HPDE6-E6E7 (cell line): ENCODE data around the gene NAALADL1.

Experiments
- DNase-seq: peaks from one replicate; pipeline ENCODE4 v3.0.0; 2011; ENCODE audit warnings: missing footprints; ENCODE audit errors: extremely low spot score

NAALADL1 gene

GRCh38 chr11:65058419-65059054, at the start of gene NAALADL1:
Gene NAALADL1 (minus strand): TSS chr11:65058553. CDS start chr11:65058521, 32 bp downstream.
- DNase-seq, result no peak

GRCh38 chr11:65107751-65108468, 49.6 kb upstream of the NAALADL1 start:
- DNase-seq, result no peak

GRCh38 chr11:65107078-65107477, 48.7 kb upstream of the NAALADL1 start:
- no peak for DNase-seq

GRCh38 chr11:65104628-65105027, 46.3 kb upstream of the NAALADL1 start:
- no peak for DNase-seq

- no peak for DNase-seq
Observed at GRCh38 chr11:65103476-65103875, 45.1 kb upstream of the NAALADL1 start.

- DNase-seq, result no peak
Observed at GRCh38 chr11:65102142-65103095, 44.1 kb upstream of the NAALADL1 start.

- DNase-seq, result no peak
Observed at GRCh38 chr11:65100674-65101350, 42.5 kb upstream of the NAALADL1 start.

GRCh38 chr11:65096926-65097325, 38.6 kb upstream of the NAALADL1 start:
- no peak for DNase-seq

- peak; percentile 96 for DNase-seq
Observed at GRCh38 chr11:65095974-65096806, 37.8 kb upstream of the NAALADL1 start, which contains the start of gene VPS51. Gene VPS51 (plus strand): TSS chr11:65096214. CDS start chr11:65096251, 37 bp downstream.

GRCh38 chr11:65095427-65095826, 37.1 kb upstream of the NAALADL1 start:
- DNase-seq, result no peak

GRCh38 chr11:65090628-65091027, 32.3 kb upstream of the NAALADL1 start:
- DNase-seq, result no peak

GRCh38 chr11:65089621-65090020, 31.3 kb upstream of the NAALADL1 start:
- no peak for DNase-seq

- DNase-seq, result no peak
Observed at GRCh38 chr11:65087827-65088226, 29.5 kb upstream of the NAALADL1 start.

GRCh38 chr11:65087216-65087615, 28.9 kb upstream of the NAALADL1 start:
- no peak for DNase-seq

- DNase-seq, result no peak
Observed at GRCh38 chr11:65086809-65087208, 28.5 kb upstream of the NAALADL1 start.

GRCh38 chr11:65085446-65085845, 27.1 kb upstream of the NAALADL1 start:
- DNase-seq, result no peak

GRCh38 chr11:65084598-65085375, 26.4 kb upstream of the NAALADL1 start:
- DNase-seq, result no peak

- DNase-seq, result peak; percentile 98
Observed at GRCh38 chr11:65083834-65084597, 25.7 kb upstream of the NAALADL1 start, which contains the start of the genes CDCA5 and ZFPL1. Gene CDCA5 (minus strand): TSS chr11:65084040. CDS start chr11:65083978, 62 bp downstream. Gene ZFPL1 (plus strand): TSS chr11:65084222. CDS start chr11:65084699, 477 bp downstream.
